Brain microvascular endothelial cell (primary cell): ENCODE measurements around the gene TMEM44.
A peak's percentile ranks its signal among the peaks of the same experiment; 100 is the strongest.

ENCODE experiments used
- DNase-seq: peaks from one replicate; pipeline ENCODE4 v3.0.0-alpha.2; 2020
- H3K27ac ChIP-seq: fragments of 250-450 bp; sonication (Bioruptor Pico); 2 replicates; pipeline ENCODE4 v1.5.1; 2020; ENCODE audit warnings: mild to moderate bottlenecking, moderate library complexity
- H3K27me3 ChIP-seq: fragments of 250-450 bp; sonication (Bioruptor Pico); replicated peaks from 2 replicates; pipeline ENCODE4 v1.5.1; 2020; ENCODE audit warnings: mild to moderate bottlenecking
- H3K36me3 ChIP-seq: fragments of 250-450 bp; sonication (Bioruptor Pico); replicated peaks from 2 replicates; pipeline ENCODE4 v1.5.1; 2020; ENCODE audit warnings: mild to moderate bottlenecking
- H3K4me3 ChIP-seq: 2 replicates; pipeline ENCODE4 v1.5.1; 2011; ENCODE audit warnings: low read depth, mild to moderate bottlenecking, control low read depth, low read length, moderate library complexity
- CTCF ChIP-seq: IDR thresholded peaks from 2 replicates; pipeline ENCODE4 v1.5.1; 2011; ENCODE audit warnings: low read depth, mild to moderate bottlenecking, moderate library complexity, low read length, control low read depth, inconsistent platforms; ENCODE audit errors: missing control alignments
- in situ Hi-C: cut with HindIII; loops from 2 replicates; pipeline ENCODE4 v1.10.0; 2017; ENCODE audit warnings: low sequenced_read_pairs, low pct_ligation_motif_present

TMEM44 gene

GRCh38 chr3:194671511-194671899 lies 38.3 kb upstream of the TMEM44 start:
- H3K4me3 ChIP-seq, result peak overlapping the region; percentile 99
- H3K36me3 ChIP-seq, result peaks cover 3% of the 10 kb centered on the region
- in situ Hi-C loops, result loop anchor here (25.0 kb wide), 1 partner anchor 441 kb away; no protein-coding TSS in a partner anchor
- H3K27ac ChIP-seq, result peak overlapping the region; percentile 98
- no peaks in the 10 kb centered on the region for H3K27me3 ChIP-seq
- peak; percentile 63 for TF ChIP-seq CTCF
- peak; percentile 40 for DNase-seq

- Histone ChIP-seq H3K27ac (no peak overlapping the region), H3K36me3 (peaks cover 24% of the 10 kb centered on the region), H3K27me3 (no peaks in the 10 kb centered on the region), H3K4me3 (no peak overlapping the region)
- TF ChIP-seq CTCF, result no peak
- in situ Hi-C loops, result loop anchor here (25.0 kb wide), 1 partner anchor 445 kb away; no protein-coding TSS in a partner anchor
- no peak for DNase-seq
These were observed 34.1 kb upstream of the TMEM44 start for GRCh38 chr3:194667363-194667762.

GRCh38 chr3:194664857-194665256 lies 31.6 kb upstream of the TMEM44 start:
- TF ChIP-seq CTCF, result no peak
- in situ Hi-C loops, result loop anchor here (25.0 kb wide), 1 partner anchor 447 kb away; no protein-coding TSS in a partner anchor
- peak; percentile 65 for DNase-seq
- Histone ChIP-seq H3K27me3 (no peaks in the 10 kb centered on the region), H3K4me3 (no peak overlapping the region), H3K27ac (no peak overlapping the region), H3K36me3 (peaks cover 25% of the 10 kb centered on the region)

- H3K4me3 ChIP-seq, result no peak overlapping the region
- H3K27ac ChIP-seq, result no peak overlapping the region
- H3K36me3 ChIP-seq, result peaks cover 40% of the 10 kb centered on the region
- TF ChIP-seq CTCF, result no peak
- in situ Hi-C loops, result loop anchor here (25.0 kb wide), 1 partner anchor 450 kb away; no protein-coding TSS in a partner anchor
- no peaks in the 10 kb centered on the region for H3K27me3 ChIP-seq
- DNase-seq, result no peak
These were observed 28.7 kb upstream of the TMEM44 start for GRCh38 chr3:194661946-194662345.

GRCh38 chr3:194661374-194661773 lies 28.2 kb upstream of the TMEM44 start:
- Histone ChIP-seq H3K27ac (no peak overlapping the region), H3K27me3 (no peaks in the 10 kb centered on the region), H3K4me3 (no peak overlapping the region), H3K36me3 (peaks cover 40% of the 10 kb centered on the region)
- no peak for TF ChIP-seq CTCF
- in situ Hi-C loops, result loop anchor here (25.0 kb wide), 1 partner anchor 451 kb away; no protein-coding TSS in a partner anchor
- DNase-seq, result no peak

- Histone ChIP-seq H3K27me3 (no peaks in the 10 kb centered on the region), H3K4me3 (no peak overlapping the region), H3K27ac (no peak overlapping the region), H3K36me3 (peaks cover 32% of the 10 kb centered on the region)
- TF ChIP-seq CTCF, result no peak
- DNase-seq, result no peak
- in situ Hi-C loops, result loop anchor here (25.0 kb wide), 1 partner anchor 453 kb away; no protein-coding TSS in a partner anchor
These were observed 26.6 kb upstream of the TMEM44 start for GRCh38 chr3:194659778-194660177.
